Tibial nerve (tissue), 3 donors: ENCODE measurements around the gene RPS17.

ENCODE experiments used
- EP300 ChIP-seq, 2 donors: sonication (generic); formaldehyde crosslinking; IDR thresholded peaks; one replicate each; pipeline ENCODE4 v1.6.1; 2017; ENCODE audit warnings: antibody characterized with exemption in 2 of 2, mild to moderate bottlenecking in 1 of 2
- POLR2A ChIP-seq, 2 donors: fragments of 450-650 bp; IDR thresholded peaks; one replicate each; pipeline ENCODE4 v1.6.1; 2017; ENCODE audit warnings: antibody characterized with exemption in 2 of 2, mild to moderate bottlenecking in 2 of 2, moderate library complexity in 2 of 2

DNA sequence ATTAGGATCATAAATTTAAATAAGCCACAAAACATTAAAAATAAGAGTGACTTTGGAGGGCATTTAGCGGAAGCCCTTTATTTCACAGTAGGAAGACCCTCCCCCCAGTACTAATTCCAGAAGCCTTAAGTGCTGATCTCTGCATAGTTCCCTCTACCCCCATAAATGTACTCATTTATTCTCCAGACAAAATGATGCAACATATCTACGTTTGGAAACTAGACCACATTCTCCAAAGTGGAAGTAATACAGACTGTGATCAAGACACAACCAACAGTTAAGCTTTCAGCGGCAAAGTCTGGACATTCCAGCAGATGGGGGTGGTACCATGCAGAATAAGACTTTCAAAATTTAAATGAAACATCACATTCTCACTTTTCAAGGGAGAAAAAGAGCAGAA is 44.8 kb upstream of the RPS17 start:
- TF ChIP-seq EP300 (IDR thresholded peaks at IDR 0.05) (no peak), POLR2A (IDR thresholded peaks at IDR 0.05) (no peak)
